Heart right ventricle (tissue), 16 donors: Measurements from ENCODE around the gene ZNF213. TPM values are rescaled to one million over a fixed set of nuclear protein-coding genes. Genes with fewer than 3 reads are reported as not detected.

Experiments
- ATAC-seq, 8 donors: fragments of 200-7000 bp; cut with Tn5 transposase; one replicate each; pipeline ENCODE4 v1.9.1; 2020; ENCODE audit warnings: mild to moderate bottlenecking in 8 of 8, moderate library complexity in 8 of 8, moderate number of reproducible peaks in 1 of 8
- DNase-seq, 2 donors: peaks; one replicate each; pipeline ENCODE4 v3.0.0-alpha.2; 2020
- H3K27ac ChIP-seq, 10 donors: fragments of 200-600 bp; sonication (generic) in 2 of 10; one replicate each; pipeline versions ENCODE4 v1.5.0 to v1.8.0; 2020 to 2022; ENCODE audit warnings: mild to moderate bottlenecking in 3 of 10
- H3K27me3 ChIP-seq, 7 donors: fragments of 200-600 bp; one replicate each; pipeline ENCODE4 v1.8.0; 2021 to 2022; ENCODE audit warnings: mild to moderate bottlenecking in 2 of 7
- H3K36me3 ChIP-seq, 9 donors: fragments of 200-600 bp; sonication (generic) in 1 of 9; one replicate each; pipeline versions ENCODE4 v1.5.0 to v1.8.0; 2020 to 2022; ENCODE audit warnings: mild to moderate bottlenecking in 2 of 9
- H3K4me1 ChIP-seq, 9 donors: fragments of 200-600 bp; sonication (generic) in 1 of 9; one replicate each; pipeline versions ENCODE4 v1.5.0 to v1.8.0; 2020 to 2022; ENCODE audit warnings: mild to moderate bottlenecking in 4 of 9
- H3K4me3 ChIP-seq, 10 donors: fragments of 200-600 bp; sonication (generic) in 2 of 10; one replicate each; pipeline versions ENCODE4 v1.5.0 to v1.8.0; 2020 to 2022; ENCODE audit warnings: mild to moderate bottlenecking in 7 of 10, moderate library complexity in 2 of 10
- H3K9me3 ChIP-seq, 11 donors: fragments of 200-600 bp in 10 of 11; sonication (generic) in 2 of 11; one replicate each; pipeline versions ENCODE4 v1.5.0 to v1.8.0; 2013 to 2022; ENCODE audit warnings: mild to moderate bottlenecking in 2 of 11, control low read depth in 1 of 11, moderate library complexity in 1 of 11
- CTCF ChIP-seq, 9 donors: fragments of 200-600 bp; sonication (generic) in 2 of 9; IDR thresholded peaks; one replicate each; pipeline versions ENCODE4 v1.5.0 to v1.8.0; 2021 to 2022; ENCODE audit warnings: antibody characterized with exemption in 9 of 9, mild to moderate bottlenecking in 5 of 9, moderate library complexity in 1 of 9
- WGBS, 2 donors: extraction: QIAGEN DNeasy Blood & Tissue Kit; methylation state at CpG; one replicate each; pipeline ENCODE4 v1.1.7; 2013; ENCODE audit warnings: inconsistent platforms in 1 of 2; 5-methylcytosine and 5-hydroxymethylcytosine counted together
- intact Hi-C, 10 donors: fragments of 100-400 bp; cut with DNase I; formaldehyde crosslinking; loops; one replicate each; pipeline versions ENCODE4 v1.11.1 to v1.14.2; 2022
- polyA plus RNA-seq, 2 donors: library from polyadenylated mRNA; stranded (reverse); fragments of 200-250 nt; gene quantifications; one replicate each; pipeline ENCODE4 v1.2.3, GENCODE V29; 2013
- total RNA-seq, 10 donors: library from RNA; stranded (reverse); fragmentation: NEBNext Ultra II Directional in 3 of 10; extraction: Animal tissue kit (Norgen Biotek cat#: 25700) in 3 of 10; gene quantifications; one replicate each; pipeline versions ENCODE4 v1.2.1 to v1.2.4, GENCODE V29; 2021 to 2023
- donor health status: Arrhythmogenic right ventricular cardiomyopathy.
- donor health status: ischemic (EF 13 %, LVEDD 7.1; RV severe dilation, severe dysfunction).
- donor health status: healthy with polysubstance abuse.
- donor health status: DM: no; HTN: yes; CAD: no.
- donor health status: DM: no; HTN: no; CAD: no.
- donor health status: ischemic (EF 25% LVEDD 6.9; RV normal size, moderate dysfunction).
- donor health status: ischemic (EF 25% LVEDD 5.7; RV mildly dilated, moderate dysfunction).
- donor health status: healthy.
- donor health status: DM: yes; HTN: yes; CAD: no.
- donor health status: Ischemic cardiomyopathy.
- donor health status: ischemic (EF 35%, LVEDD 5.7; RV mildly dilated, moderate dysfunction).
- donor health status: nonischemic (EF 11% LVEDD 7.7; RV severe dilation, severe dysfunction).
- donor health status: DM: yes; HTN: yes; CAD: no.
- donor health status: PGD.
- donor health status: ischemic (EF 29% LVEDD 5.4; RV normal size, mild dysfunction).
- donor health status: nonischemic (EF 23%, LVEDD 6.1; RV moderate dilation, normal function).

Gene ZNF213
- total and polyA plus RNA-seq, 12 donors: 5.9 to 10.1 (median 7.7) TPM

DNA sequence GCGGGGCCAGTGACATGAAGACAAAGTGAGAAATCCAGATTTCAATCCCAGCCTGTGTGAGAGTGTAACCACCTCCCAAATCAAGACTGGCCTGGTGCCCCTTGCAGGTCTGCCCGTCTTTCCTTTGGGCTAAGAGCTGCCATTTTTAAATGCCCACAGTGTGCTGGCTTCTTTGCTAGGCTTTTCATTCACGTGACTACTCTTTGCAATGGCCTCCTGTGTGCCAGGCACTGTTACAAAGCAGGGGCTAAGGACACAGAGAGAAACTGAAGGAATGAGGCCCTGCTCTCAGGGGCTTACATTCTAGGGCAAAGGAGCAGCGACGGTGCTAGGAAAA lies 35.5 kb upstream of the ZNF213 start:
- intact Hi-C loops: loop anchor here in 4 of 10 donors (5.0 to 10.0 kb wide), 3 partner anchors 37 to 65 kb away; no protein-coding TSS in a partner anchor
- TF ChIP-seq CTCF (IDR thresholded peaks at IDR 0.05): no peak
- Histone ChIP-seq H3K9me3 (no peaks in the 10 kb centered on the region), H3K4me1 (peaks cover 6 to 55% (median 34%) of the 10 kb centered on the region in 9 donors), H3K27ac (peak overlapping the region in 8 of 10 donors; percentile 3 to 90 (median 54)), H3K36me3 (no peaks in the 10 kb centered on the region), H3K27me3 (peaks cover 0 to 4% (median 0%) of the 10 kb centered on the region in 7 donors), H3K4me3 (peak overlapping the region in 2 of 10 donors; percentile 23 to 43)
- ATAC-seq (no peak), DNase-seq (no peak)
- 51 to 60% methylated on average over 5 of the region's 5 CpGs for WGBS, 2 donors

GRCh38 chr16:3099732-3100499 lies 34.9 kb upstream of the ZNF213 start:
- TF ChIP-seq CTCF (IDR thresholded peaks at IDR 0.05): no peak
- peak overlapping the region in 6 of 10 donors; percentile 11 to 43 (median 35) for H3K4me3 ChIP-seq
- DNase-seq: peak; percentile 93 to 94
- no peaks in the 10 kb centered on the region for H3K36me3 ChIP-seq
- H3K9me3 ChIP-seq: no peaks in the 10 kb centered on the region
- H3K27ac ChIP-seq: peak overlapping the region in 9 of 10 donors; percentile 49 to 90 (median 82)
- intact Hi-C loops: loop anchor here in 5 of 10 donors (5.0 to 10.0 kb wide), 4 partner anchors 33 to 65 kb away; partner anchors contain the start of gene IL32 (in 1 of the 5)
- peaks cover 6 to 55% (median 34%) of the 10 kb centered on the region in 9 donors for H3K4me1 ChIP-seq
- ATAC-seq: peak; percentile 89 to 95 (median 94)
- peaks cover 0 to 4% (median 0%) of the 10 kb centered on the region in 7 donors for H3K27me3 ChIP-seq
- WGBS, 2 donors: 3 to 4% methylated on average over 38 to 39 of the region's 39 CpGs

DNA sequence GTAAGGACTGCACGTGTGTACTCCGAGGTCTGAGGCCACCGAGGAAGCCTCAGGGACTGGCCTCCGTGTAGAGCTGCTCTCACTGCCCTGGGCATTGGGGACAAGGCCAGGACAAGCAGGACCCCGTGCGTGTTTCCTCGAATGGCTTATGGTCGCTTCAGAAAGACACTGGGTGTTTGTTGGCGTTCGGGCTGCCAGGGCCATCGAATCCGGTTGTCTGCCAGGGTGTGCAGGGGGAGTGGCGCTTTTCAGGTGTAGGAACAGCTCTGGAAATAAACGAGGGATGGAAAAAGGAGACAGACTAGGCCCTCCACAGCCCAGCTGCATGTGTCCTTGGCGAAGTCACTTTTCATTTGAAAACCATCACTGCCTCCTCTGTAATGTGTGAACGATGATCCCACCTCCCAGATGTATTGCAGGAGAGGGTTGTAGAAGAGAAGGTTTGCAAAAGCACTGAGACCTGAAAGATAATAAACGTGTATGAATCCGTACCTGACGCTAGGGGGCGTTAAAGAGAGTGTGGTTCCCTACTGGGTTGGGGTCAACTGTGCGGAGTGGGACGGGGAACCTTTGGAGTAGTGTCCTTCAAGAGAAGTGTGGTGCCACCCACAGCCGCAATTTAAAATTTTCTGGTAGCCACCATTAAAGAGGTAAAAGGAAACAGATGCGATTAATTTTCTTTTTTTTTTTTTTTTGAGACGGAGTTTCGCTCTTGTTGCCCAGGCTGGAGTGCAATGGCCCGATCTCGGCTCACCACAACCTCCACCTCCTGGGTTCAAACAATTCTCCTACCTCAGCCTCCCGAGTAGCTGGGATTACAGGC lies 33.6 kb upstream of the ZNF213 start:
- no peak for ATAC-seq
- 56 to 59% methylated on average over 29 of the region's 29 CpGs for WGBS, 2 donors
- H3K27me3 ChIP-seq: peaks cover 0 to 4% (median 0%) of the 10 kb centered on the region in 7 donors
- intact Hi-C loops: loop anchor here in 2 of 10 donors (5.0 to 10.0 kb wide), 3 partner anchors 34 to 64 kb away; partner anchors contain the start of gene IL32 (in 1 of the 2)
- no peak for DNase-seq
- H3K36me3 ChIP-seq: no peaks in the 10 kb centered on the region
- peak overlapping the region in 5 of 10 donors; percentile 1 to 32 (median 14) for H3K4me3 ChIP-seq
- H3K4me1 ChIP-seq: peaks cover 6 to 59% (median 43%) of the 10 kb centered on the region in 9 donors
- peak; percentile 25 to 61 (median 49) for TF ChIP-seq CTCF (IDR thresholded peaks at IDR 0.05)
- H3K27ac ChIP-seq: peak overlapping the region; percentile 63 to 90 (median 84)
- H3K9me3 ChIP-seq: no peaks in the 10 kb centered on the region
